Diencephalon (tissue), 1 donor: ENCODE data around the gene RMND5A. TPM values are rescaled to one million over a fixed set of nuclear protein-coding genes. Genes with fewer than 3 reads are reported as not detected.

Source experiments
- total RNA-seq: library from RNA; depleted of rRNA; stranded (reverse); fragments of >200 nt; gene quantifications from one replicate; pipeline ENCODE4 v1.2.3, GENCODE V29; 2014

The RMND5A gene, protein sequence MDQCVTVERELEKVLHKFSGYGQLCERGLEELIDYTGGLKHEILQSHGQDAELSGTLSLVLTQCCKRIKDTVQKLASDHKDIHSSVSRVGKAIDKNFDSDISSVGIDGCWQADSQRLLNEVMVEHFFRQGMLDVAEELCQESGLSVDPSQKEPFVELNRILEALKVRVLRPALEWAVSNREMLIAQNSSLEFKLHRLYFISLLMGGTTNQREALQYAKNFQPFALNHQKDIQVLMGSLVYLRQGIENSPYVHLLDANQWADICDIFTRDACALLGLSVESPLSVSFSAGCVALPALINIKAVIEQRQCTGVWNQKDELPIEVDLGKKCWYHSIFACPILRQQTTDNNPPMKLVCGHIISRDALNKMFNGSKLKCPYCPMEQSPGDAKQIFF
- total RNA-seq: 58.8 TPM

DNA sequence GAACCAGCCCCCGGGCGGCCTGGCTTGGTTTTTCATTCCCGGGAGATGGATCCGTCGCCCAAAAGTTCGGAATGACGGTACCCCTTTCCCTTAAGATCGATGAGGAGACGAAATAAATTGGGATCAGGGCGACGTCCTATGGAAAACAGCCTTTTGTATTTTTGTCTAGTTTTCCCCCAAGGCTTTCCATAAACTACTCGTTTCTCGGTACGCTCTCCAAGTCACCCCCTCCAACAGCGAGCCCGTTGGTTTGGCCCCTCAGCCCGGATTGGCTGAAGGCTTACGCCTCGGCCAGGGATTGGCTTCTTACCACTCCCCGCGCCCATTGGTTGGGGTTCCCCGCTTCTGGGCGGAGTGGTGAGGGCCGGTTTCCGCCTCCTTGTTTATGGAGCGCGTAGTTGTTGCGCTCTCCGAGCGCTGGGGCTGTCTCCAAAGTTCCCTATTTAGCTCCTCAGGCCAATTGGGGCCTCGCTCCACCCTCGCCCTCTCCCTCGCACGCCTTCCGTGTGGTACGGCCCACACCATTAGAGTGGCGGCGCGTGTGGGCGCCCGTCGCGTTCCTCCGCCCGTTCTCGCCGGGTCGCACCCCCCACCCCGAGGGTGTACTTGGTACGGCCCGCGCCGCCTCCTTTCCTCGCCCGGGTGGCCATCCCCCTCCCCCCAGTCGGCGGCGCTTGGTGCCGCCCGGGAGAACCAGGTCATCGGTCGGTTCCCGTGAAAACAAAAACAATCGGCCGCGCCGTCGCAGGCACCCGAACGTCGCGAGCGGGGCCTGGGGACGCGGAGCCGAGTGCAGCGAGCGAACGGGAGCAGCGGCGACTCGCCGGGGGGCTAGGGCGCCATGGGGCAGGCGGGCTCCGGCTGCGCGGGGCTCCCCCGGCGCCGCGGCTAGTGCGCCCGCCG is at the start of gene RMND5A:
TSS of gene RMND5A (plus strand) at position 655 of the 903 bp plus-strand sequence. CDS start 377 bp downstream, outside the sequence.

DNA sequence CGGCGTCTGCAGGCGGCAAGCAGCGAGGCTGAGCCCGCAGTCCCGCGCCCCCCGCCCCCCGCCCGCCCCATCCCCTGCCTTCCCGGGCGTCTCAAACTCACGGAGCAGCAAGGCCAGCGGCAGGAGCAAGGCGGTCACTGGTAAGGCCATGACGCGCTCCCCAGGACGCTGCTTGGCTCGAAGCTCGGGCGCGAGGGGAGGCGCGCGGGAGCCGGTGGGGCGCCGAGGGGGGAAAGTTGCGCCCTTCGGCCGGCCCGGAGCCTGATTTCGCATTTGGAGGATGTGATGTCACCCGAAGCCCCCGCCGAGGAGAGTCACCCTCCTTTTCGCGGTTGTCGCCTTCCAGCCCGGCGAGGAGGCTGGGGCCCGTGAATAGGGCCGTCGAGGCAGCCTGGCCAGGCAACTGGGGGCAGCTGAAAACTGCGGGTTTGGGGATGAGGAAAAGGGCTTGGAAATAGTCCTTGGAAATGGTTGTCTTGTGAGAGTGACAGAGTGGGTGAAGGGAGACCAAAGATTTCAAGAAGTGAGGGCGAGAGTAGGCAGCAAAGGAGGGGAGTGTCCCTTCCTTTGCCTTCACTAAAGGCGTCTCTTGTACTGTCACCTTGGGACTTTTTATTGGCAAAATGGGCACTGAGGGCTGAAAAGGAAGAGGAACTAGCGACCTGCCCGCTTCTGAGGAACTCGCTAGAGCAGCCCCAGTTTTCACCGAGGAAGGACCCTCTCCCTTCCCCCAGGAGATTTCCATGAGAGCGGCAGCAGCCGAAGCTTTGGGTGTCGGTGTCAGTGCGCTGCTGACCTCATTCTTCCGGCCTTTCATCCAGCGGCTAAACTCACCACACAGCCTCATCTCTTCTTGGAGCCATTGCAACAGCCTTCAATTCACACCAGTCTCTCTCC is 70.8 kb downstream of the RMND5A start, which contains the start of gene CD8A:
TSS of gene CD8A (minus strand) at position 238 of the 897 bp plus-strand sequence. CDS start at position 150, 88 bp downstream.

Other genes with a start within 250 kb of the RMND5A start
- gene CHMP3, start 156.8 kb upstream of the RMND5A start, total RNA-seq: 53.1 TPM
- 45.9 TPM for gene RNF103, start 96.4 kb upstream of the RMND5A start, total RNA-seq
- gene CD8A, start 70.6 kb downstream of the RMND5A start, total RNA-seq: 1.6 TPM
- 1.8 TPM for gene CD8B, start 141.6 kb downstream of the RMND5A start, total RNA-seq
- 1.4 TPM for gene RGPD1, start 221.8 kb downstream of the RMND5A start, total RNA-seq